Cardiac septum (tissue), 1 donor: Measurements from ENCODE around the gene DUSP3. TPM values are rescaled to one million over a fixed set of nuclear protein-coding genes. Genes with fewer than 3 reads are reported as not detected.

ENCODE experiments used
- DNase-seq: peaks from one replicate; pipeline ENCODE4 v3.0.0-alpha.2; 2020; ENCODE audit warnings: low spot score
- intact Hi-C: fragments of 100-400 bp; cut with DNase I; formaldehyde crosslinking; loops from one replicate; pipeline ENCODE4 v1.14.0; 2022
- long read RNA-seq: library from polyadenylated mRNA; unstranded; transcript quantifications from one replicate; pipeline ENCODE4 v2.0.0, GENCODE V29; 2021
- total RNA-seq: library from RNA; stranded (reverse); fragmentation: NEBNext Ultra II Directional; extraction: Animal tissue kit (Norgen Biotek cat#: 25700); gene quantifications from one replicate; pipeline ENCODE4 v1.2.1, GENCODE V29; 2021
- donor health status: DM: no; HTN: no; CAD: no.

The DUSP3 gene
- total RNA-seq: 224 TPM
- long read RNA-seq, full-length matches to known transcripts: 200 of 285 reads
- long read RNA-seq, partial matches to known transcripts: 8 of 285 reads
- long read RNA-seq, other reads (novel, unspliced or antisense): 77 of 285 reads

DNA sequence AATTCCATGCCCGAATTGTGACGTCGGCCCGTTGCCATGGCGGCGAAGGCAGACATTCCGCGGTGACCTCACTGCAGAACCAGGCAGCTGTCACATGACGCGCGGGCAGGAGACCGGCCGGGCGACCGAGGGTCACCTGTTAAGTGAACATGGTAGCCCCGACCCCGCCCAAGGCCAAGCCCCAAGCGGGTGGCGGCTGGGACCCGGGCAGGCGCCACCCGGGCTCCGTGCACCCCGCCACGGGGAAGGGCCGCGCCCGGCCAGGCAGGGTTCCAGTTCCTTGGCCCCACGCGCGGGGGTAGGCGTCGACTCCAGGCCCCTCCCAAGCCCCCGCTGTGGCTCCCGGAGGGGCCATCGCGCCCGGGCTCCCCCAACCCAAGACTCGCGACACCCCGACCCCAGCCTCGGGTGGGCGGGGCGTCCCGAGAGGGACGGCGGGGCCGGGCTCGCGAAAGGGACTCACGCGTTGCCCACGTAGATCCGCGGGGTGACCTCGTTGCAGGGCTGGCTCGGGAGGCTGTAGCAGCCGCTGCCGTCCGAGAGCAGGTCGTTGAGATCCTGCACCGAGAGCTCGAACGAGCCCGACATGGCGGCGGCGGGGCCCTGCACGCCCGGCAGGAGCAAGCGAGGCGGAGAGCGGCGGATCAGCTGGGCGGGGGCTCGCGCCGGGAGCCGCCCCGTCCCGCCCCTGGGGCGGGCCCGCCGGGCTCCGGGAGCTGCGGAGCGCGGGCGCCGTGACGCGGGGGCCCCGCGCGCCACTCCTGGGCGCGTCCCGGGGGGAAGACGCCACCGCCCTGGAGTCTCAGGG is at the start of gene DUSP3:
Gene DUSP3 (minus strand): TSS at position 641 of the 808 bp plus-strand sequence. CDS start 53 bp downstream, at position 588.
- intact Hi-C loops: loop anchor here (5.0 kb wide), 2 partner anchors 54 to 69 kb away; partner anchors contain the start of genes CD300LG and MPP3
- DNase-seq: peak; percentile 97

DNA sequence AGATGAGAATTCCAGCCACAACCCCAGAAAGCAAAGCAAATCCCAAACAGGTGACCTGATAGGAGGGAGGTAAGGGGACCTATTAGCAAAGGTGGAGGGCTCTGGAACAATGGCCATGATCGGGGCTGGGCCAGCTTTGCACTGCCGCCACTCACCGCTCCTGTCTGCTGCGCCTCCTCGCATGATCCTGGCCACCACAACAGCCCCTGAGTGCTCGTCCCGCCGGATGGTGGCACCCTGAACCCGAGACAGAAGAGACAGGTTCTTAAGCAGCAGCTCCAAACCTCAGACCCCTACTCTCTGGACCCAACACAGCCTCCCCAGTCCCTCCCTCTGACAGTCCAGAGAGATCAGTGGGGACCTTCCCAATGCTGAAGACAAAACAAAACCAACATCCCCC is 48.8 kb upstream of the DUSP3 start:
- DNase-seq: no peak
- intact Hi-C loops: no loop called here

DNA sequence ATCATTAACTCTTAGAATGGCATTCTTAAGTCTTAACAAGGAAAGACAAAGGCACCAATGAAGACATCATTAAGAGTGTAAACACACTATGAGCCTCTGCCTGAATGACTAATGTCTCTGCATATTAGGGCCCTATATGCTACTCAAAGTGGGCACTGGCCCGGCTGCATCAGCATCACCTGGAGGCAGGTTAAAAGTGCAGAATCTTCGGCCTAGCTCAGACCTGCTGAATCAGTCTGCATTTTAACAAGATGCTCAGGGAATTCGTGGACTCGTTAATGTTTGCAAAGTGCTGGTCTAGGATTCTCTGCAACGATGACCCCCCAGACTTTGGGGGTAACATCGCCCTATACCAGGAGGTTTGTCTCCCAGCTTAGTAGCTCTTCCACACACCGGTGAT is 47.4 kb upstream of the DUSP3 start:
- intact Hi-C loops: no loop called here
- DNase-seq: no peak

DNA sequence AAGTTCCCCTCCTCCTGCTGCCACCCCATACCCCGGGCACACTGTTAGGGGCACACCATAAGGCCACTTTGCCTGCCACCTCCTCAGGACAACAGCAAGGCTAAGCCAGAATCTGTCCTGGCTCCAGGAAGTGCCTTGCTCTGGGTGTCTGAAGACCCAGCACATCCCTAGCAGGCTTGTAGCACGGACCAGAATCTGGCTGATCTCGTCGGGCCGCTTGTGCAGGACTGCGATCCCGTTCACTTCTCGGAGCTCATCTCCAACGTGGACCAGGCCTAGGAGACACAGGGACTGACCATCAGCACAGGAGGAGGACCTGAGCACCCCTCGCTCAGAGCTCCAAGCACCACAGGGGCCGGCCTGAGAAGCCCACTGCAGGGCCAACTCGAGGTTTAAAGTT is 46.8 kb upstream of the DUSP3 start:
- intact Hi-C loops: no loop called here
- no peak for DNase-seq

DNA sequence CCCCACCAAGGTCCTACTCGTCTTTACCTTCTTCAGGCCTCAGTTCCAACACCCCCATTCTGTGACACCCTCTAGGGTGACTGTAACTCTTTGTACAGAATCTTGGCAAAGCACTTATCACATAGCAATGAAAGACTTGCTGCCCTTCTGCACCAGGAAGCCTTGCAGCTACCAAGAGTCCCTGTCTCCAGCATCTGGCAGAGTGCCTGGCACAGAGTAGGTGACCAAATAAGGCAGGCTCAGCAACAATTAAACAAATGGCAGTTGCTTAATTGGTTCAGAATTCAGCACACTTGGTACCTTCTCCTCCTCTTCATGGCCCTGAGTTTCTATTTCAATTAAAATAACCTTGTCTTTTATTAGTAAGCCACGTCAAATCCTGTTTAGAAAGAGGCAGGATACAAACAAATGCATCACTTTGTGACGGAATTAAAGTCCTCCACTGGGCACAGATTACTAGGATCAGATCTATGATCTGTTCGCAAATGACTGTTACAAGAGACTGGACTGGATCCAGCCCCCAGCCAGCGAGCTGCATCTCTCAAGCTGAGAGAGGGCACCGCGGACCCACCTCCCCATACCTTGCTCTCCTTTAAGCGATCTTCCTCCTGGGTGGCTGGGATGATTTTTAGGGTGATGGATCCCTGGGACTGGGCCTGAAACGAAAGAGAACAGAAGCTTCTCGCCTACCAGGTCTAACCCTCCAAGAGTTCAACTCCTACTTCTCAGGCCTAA is 44.7 kb upstream of the DUSP3 start:
- no peak for DNase-seq
- intact Hi-C loops: no loop called here

DNA sequence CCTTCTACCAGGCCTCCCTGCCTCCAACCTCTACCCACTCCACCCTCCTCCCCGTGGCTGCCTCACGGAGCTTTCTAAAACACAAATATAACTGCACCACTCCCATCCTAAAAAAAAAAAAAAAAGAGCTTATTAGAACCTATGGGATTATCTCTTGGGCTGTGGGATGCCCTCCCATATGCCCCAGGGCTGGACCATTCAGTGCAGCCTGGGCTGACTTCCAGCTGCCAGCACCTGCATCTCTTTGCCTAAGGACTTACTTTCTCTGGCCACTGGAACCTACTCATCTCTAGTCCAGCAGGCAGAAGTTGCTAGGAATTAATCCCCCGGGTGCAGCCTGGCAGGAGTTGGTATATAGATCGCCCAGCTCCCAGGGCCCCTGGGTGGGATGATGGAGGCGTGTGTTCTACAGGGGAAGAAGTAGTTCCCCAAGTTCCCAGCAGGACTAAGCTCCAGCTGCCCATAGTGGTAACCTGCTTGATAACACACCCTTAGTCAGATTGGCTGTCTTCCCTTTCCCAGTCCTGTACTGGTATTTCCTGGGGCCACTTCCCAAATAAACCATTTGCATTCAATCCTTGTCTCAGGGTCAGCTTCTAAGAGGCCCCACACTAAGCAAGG is 43.9 kb upstream of the DUSP3 start:
- DNase-seq: no peak
- intact Hi-C loops: no loop called here

DNA sequence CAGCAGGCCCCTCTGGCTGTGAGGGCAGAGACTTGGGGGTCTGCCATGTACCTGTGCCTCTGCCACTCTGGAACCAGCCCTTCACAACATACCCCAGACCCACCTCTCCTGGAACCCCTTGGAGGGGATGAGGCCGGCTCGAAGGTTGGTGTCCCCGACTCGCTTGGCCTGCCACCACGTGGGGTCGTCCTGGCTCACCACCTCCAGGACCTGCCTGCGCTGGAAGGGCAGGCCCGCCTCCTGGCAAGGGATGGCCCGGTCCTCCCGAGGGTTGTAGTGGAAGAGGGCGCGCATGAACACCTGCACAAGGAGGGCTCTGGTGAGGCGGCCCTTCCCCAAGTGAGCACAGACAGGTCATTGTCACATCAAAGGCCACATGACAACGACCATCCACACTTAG is 42.0 kb upstream of the DUSP3 start:
- DNase-seq: no peak
- intact Hi-C loops: no loop called here

DNA sequence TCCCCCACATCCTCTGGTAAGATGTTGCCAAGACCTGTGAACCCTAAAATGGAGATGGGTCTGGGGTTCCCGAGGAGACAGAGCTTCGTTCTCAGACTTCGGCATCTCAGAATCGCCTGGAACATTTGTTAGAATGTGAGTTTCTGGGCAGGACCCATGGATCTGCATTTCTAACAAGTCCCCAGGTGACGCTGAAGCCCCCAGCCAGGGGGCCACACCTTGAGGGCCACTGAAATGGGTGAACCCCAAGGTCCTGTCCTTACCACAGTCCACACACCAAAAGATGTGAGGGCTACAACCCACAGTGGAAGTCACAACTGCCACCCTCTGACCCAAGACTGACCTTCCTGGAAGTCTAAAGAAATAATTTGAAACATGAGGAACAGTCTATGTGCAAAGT is 40.2 kb upstream of the DUSP3 start:
- DNase-seq: no peak
- intact Hi-C loops: no loop called here

DNA sequence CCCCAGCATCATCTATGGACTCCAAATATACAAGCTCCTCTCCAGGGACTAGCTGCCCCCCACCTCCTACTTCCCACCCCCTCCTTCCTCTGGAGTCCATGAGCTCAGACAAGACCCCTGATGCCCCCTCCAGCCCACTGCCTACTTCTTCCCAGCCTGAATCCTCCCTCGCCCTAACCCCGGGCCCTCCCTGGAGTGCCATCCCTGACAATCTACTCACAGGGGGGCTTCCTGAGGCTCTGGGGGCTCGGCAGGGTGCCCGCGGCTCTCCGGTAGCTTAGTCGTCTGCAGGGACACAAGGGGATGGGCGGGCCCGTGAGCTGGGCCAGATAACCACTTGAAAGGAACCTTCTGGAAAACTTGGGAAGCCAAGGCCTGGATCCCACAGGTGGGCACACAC is 39.0 kb upstream of the DUSP3 start:
- intact Hi-C loops: no loop called here
- DNase-seq: no peak

DNA sequence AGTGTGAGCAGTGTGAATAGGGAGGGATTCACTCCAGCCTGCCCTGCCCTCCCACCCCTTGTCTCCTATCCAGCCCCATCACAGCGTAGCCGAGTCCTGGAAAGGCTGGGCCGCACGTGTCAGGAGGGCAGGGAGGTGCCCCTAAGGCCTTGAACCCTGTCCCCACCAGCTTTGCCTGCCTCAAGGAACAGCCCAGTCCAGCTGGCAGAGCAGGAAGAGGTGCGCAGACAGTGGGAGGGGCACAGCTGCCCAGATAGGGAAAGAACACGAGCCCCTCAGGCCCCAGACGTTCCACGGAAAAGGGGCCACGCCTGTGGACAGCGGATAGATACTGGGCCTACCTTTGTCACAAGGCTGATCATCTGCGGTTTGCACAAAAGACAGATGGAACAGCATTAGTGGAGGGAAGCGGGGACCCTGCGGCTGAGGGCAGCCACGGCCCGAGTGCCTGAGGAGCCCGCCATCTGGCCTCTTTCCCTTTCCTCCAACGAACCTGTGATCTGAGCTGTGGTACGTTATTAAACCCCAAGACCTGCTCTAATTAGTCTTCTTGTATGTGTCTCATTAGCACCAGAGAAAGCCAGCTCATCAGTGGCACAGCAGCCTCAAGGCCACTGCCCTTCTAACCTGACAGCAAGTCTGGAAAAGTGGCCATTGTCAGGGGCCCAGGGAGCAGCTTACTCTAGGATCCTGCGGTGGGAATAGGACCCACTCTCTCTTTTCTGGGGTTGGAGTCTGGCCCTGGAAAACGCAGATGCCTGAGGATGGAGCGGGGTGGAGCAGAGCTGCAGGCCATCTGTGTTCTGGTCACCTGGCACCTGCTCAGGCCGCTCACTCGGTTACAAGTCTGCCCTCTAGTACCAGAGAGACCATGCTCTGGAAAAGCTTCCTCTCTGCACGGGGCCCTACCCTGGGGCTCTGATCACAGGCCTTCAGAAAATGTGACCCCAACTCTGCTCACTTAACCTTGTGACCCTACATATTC is 37.9 kb upstream of the DUSP3 start:
- intact Hi-C loops: no loop called here
- no peak for DNase-seq

DNA sequence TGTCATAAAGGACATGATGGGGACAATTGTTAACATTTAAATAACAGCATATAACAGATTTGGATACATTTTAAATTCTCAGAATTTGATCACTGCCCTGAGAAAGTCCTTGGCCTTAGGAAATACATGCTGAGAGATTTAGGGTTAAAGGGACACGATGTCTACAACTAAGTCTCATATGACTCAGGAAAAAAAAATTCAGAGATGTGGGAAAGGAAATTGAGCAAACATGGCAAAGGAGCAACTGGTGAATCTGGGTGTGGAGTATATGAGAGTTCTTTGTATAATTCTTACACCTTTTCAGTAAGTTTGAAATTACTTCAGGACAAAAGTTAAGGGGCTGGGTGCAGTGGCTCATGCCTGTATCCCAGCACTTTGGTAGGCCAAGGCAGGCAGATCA is 35.9 kb upstream of the DUSP3 start:
- DNase-seq: no peak
- intact Hi-C loops: no loop called here

DNA sequence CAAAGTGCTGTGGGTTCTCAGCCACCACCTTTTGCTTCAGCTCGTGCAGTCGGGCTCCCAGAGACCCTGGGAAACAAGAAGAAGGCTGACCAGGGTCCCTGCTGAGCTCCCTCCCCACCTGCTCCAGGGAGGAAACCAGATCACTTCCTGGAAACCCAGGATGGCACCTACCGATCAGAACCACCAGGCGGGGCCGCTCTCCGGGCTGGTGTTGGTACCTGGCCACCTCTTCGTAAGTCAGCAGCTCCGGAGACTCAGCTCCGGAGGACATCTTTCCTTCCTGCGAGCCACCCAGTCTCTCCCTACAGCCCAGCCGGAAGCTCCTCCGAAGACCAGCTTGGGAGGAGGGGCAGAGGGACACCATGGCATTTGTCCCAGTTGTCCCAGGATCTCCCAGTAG is 35.2 kb upstream of the DUSP3 start:
- DNase-seq: no peak
- intact Hi-C loops: no loop called here

DNA sequence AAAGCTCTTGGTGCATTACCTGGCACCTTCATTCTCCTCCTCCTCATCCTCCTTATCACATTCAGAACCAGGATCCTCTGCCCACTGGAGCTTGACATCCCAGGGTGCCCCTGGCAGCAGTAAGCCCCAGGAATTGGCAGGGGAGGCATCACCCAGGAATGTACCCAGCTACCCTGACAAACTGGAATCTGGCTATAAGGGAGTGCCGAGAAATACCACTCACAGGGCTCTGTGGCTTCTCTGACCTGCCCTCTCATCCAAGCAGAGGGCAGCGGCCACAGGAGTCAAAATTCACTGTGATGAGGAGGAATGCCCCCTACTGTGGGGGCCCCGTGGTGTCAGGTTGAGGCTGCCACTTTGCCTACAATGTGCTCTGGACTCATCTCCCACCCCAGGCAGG is 34.6 kb upstream of the DUSP3 start:
- DNase-seq: no peak
- intact Hi-C loops: no loop called here

DNA sequence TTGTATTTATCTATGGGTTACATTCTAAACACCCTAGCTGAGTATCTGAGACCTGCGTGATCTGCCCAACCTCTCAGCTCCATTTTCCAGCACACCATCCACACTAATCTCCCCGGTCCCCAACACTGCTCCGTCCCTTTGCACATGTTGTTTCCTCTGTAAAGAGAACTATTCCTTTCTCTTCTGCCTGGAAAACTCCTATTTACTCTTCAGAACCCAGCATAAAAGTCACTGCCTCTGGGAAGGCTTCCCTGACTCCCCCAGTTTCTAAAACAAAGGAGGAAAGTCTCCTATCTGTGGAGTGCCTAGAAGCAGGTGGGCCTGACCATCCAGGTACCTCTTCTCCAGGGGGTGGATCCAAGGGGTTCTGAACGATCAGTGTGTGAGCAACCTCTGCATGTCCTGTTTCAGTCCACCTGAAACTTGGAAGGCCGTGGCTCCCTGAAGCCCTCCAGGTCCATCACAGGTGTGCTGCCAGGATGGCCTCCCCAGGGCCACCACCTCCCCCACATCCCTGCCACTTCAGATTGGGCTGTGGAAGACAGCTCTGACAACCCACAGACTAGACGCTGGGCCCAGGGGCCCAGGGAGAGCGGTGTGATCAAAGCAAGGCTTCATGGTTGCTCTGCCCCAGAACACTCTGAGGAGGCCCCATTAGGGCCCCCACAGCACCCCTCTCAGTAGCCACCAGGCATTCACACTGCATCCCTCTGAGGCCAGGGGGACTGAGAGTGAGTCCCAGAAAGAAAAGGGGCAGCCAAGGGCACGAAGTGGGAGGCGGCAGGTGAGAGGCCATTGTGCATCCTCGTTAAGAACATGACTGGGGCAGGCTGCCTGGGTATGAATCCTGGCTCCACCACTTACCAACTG is 33.9 kb upstream of the DUSP3 start:
- DNase-seq: no peak
- intact Hi-C loops: no loop called here

DNA sequence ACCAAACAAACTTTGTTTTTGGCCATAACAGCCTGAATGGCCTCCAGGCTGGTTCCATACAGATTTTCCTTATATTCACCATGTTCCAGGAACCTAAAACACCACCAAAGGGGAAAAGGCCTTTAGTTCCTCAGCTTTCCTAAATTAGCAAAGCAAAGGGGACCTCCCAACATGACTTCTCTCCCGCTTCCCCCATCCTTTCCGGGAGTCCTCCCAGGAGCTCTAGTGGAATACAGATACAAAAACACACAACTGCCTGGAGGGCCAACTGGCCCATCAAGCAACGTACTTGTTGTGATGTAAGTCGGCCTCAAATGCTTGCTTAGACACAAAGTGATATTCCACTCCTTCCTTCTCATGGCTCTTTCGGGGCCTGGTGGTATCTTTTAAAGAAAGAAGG is 32.0 kb upstream of the DUSP3 start:
- intact Hi-C loops: no loop called here
- DNase-seq: no peak

DNA sequence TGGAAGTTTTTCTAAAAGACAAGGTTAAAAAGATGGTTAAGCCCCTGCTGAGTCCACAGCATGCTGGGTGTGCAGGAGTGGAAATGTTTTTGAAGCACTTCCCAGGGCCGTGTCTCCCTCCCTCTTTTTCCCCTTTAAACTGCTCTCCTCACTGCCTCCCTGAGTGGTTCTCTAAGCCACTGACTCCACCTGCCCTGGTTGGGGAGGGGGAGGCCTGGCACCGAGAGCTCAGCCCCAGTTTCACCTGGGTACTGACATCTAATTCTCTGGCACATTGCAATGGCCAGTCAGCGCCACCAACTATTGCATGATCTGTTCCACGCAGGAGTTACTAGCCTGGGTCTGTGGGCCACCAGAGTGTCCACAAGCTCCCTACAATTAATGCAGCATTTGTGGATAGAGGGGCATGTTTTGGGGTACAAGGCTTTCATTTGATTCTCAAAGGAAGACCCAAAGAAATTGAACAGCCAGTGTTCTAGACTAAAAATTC is 31.5 kb upstream of the DUSP3 start:
- intact Hi-C loops: no loop called here
- no peak for DNase-seq

DNA sequence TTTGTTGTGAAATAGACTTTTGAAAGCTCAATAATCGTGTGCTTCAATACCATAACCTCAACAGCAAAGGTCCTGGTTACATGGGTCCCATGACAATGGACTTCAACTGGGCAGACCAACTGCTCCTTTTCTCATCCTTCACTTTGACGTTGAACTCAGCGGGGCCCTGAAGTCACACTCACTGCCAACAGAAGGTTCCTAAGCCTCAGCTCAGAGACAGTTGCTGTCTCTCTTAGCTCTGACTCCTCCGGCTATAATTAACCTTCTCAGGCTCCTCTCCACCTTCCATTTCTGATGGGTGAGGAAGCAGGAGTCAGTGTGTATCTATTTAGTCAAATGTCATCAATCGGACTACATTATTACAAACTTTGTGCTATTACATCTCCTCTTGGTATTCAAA is 30.3 kb upstream of the DUSP3 start:
- DNase-seq: no peak

DNA sequence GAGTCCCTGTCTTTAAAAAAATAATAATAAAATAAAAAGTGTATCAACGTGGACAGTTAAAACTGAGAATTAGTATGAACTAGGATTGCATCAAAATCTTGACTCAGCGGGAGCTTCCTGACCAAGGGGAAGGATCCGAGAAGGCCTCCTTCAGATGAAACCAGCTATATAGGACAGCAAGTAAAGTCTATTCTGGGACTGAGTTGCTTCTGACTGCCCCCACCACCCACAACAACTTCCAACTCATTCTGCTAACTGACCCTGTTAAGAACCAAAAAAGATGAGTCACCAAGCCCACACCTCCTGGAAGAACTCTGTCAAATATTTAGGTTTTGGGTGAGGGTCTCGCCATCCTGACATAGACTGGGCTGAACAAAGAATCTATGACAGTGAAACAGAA is 29.3 kb upstream of the DUSP3 start:
- DNase-seq: no peak
- intact Hi-C loops: no loop called here

More for the DNA sequence above, 30.3 kb upstream of the DUSP3 start:
- intact Hi-C loops: no loop called here
